Effector CD4-positive, alpha-beta T cell (primary cell): ENCODE results near the gene ADAMTS12.

ENCODE experiments used
- DNase-seq: peaks from one replicate; pipeline ENCODE4 v3.0.0-alpha.2; 2020

The ADAMTS12 gene

DNA sequence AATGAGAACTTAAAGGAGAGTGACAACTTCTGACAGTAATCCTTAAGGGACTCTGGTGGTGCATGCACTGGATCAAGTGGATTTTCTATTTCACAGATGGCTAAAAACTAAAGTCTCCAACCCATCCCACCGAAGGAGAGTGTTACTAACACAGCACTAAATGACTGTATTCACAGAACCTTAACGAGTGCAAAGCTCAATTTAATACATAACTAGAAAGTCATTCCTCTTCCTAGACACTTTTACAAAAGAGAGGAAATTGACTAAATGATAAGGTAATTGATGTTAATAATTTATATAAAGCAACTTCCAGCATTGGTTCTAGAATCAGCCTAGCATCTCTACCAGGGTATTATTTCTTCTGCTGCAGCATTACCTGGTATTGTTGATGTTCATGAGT lies 189.8 kb downstream of the ADAMTS12 start:
- no peak for DNase-seq

DNA sequence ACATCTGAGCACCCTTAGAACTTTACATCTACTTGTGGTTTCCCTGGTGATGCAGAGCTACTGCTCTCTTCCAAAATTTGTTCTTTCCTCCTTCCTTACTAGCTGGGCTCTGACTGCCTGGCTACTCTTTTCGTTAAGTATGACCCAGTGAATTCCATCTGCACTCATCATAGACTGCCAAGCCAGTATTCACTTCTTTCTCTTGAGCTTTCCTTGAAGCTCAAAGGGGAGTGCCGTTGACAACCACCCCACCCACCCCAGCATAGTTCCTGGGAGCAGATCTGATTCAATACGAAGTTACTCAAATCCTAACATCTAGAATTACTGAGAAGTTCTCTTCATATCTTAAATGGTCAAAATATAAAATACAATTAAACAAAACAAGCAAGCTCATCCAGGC lies 190.5 kb downstream of the ADAMTS12 start:
- DNase-seq, result no peak

DNA sequence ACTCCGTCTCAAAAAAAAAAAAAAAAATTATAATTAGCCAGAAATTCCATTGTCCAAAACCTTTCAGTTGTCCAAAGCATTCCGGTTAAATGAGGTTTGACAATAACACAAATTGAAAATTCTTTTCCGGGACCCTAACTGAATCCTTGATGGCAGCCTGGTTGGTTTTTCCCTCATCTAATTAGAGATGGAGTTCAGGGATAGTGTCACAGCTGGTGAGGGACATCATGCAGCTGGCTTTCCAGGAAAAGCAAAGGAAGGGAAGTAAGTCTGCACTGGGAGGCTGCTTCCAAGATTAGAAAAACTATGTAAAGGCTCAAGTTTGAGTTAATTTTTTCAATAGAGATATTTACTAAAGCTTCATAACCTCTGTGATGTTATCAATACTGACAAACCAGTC lies 195.4 kb downstream of the ADAMTS12 start:
- DNase-seq, result no peak

DNA sequence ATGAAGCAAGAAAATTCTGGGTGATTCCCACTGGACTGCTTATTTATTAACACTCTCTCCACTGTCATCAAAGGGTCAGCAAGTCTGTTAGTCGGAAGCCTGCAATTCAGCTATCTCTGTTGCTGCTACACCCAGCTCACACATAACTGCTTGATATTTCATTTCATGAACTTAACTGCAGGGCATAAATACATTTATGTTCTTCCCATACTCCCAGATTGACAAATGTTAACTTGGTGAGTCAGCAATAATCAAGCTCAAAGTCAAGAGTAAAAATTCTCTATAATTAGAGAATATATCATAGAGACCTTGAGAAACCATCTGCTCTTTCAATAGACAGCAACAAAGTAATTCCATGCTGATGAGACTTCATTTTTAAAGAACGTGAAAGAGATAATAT lies 198.8 kb downstream of the ADAMTS12 start:
- DNase-seq, result no peak

DNA sequence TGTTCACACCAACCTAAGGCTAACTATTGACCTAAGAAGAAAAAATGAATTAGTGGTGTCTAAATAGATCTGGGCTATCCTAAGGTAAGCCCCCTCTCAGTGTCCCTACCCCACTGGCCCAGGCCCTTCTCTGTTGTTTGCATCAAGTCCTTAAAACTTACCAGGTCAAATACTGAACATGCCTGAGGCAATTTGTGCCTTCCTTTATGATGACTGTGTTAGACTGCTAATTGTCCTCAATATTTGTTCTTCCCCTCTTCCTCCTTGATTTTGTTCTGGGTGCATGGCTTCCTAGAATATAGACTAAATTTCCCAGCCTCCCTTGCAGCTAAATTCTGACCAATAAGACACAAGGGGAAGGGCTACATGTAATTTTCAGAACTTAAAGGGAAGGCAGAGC lies 199.9 kb downstream of the ADAMTS12 start:
- no peak for DNase-seq

DNA sequence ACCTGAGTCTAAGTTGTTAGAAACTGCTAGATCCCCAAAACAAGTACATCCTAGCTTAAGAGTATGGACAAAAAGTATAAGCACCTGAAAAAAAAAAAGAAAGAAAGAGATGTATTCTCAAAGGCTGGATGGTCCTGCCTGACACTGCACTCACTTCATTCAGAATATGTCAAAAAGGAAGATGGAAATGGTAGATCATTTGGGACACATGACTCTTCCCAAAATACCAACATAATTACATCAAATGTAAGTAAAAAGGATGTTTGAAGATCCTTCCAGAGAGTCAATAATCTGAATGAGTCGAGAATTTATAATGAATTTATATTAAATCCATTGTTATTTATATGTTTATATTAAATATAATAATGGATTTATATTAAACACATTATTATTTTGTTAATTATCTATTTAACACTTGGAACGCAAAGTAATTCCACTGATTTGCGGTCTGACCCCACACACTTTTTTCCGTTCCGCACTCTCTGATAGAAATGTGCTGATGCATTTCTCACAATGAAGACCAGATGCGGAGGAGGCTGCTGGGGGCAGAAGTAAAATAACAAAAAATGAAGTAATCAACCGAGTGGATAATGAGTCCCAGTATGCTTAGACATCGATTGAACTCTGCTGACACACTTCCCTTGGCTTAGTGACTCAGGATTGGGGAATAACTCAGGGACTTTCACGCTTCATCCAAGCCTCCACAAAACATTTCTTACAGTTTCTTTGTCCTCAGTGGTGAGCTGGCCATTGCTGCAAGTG lies 201.2 kb downstream of the ADAMTS12 start:
- DNase-seq, result no peak

DNA sequence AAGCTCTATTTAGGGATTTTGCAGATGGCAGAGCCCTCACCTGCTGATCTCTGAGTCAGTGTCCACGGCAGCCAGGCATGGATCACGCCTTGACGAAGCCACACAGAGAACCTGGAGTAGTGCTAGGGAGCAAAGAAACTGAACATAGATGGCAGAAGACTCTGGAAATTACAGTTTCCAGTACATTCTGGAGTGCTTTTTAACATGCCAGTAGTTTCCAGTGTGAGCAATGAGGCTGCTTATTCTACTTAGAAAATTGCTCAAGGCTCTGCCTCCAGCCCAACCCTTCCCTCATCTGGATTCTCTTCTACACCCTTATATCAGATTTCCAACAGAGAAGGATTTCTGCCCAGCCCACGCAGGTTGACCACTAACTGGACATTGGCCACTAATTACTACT lies 203.3 kb downstream of the ADAMTS12 start:
- DNase-seq, result no peak

DNA sequence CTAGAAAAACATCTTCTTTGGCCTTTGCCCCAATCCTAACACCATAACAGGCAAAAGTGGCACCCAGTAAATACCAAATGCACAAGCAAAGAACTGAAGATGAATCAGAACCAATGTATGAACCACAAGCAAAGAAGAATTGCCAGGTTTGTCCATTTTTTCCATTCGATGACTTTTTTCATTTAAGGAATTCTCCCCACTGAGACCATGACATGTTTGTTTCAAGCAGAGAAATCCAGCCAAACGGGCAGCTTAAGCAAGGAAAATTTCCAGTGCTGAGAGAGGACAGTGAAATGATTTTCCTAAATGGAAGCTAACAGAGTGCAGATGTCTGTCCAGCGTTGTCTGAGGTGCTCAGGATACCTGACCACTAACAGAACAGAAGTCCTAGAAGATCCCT lies 203.7 kb downstream of the ADAMTS12 start:
- no peak for DNase-seq

DNA sequence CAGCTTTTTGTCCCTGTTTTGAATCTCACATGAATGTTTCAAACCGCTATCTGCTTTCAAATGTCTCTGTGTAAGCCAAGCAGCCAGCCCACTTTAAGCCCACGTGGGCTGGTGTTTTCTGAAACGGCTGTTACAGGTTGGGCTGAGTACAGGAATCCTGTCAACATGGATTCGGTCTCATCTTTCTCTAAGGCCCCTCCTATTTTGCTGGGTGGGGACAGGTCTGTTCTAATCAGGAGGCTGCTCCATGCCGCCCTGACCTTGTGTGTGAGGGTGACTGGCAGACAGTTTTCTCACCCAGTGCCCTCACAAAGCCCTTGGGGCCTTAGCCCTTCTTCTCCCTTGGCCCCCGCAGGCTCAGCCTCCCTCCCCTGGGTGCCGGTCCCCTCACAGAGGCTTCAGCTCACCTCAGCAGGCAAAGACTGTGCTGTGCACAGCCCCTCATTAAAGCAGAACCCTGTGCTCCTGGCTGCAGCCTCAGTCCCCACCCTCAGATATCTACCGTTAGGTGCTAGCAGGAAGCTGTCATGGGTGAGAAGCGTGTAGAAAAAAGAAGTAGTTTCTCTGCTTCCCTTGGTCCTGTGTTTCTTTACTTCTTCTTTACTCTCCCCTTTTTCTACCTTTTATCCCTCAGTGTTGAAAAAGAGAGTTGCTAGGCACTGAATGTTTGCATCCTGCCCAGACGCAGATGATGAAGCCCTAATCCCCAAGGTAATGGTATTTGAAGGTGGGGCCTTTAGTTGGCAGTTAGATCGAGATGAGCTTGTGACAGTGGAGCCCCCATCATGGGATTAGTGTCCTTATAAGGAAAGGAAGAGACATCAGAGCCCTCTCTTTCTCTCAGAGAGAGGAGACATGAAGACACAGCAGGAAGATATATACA lies 205.7 kb downstream of the ADAMTS12 start:
- DNase-seq, result no peak

DNA sequence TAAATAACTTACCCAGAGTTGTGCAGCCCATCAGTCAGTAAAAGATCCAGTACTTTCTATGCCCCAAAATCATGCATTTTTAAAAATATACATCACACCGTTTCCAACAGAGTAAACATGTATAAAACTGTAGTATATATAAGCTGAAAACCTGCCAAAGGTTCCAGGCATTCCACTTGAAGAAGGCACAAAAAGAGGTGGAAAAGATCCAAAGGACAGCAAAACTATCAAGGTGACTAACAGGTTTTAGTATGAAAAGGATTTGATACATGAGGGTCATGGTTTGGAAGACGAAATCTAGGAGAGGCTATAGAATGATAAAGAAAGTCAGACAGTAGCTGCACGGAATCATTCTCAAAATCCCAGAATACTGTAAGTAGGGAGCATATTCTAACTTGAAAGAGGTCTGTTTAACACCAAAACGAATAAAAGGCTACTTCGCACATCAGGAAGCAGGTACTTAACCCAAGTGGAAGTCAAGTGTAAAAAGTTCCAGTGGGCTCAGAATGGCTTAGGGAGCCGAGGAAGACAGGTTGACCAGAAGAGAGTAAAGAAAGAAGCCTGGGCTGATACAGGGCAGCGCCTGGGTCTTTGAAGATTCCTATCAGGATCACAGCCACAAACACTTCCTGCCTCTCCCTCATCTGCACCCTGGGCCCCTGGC lies 207.2 kb downstream of the ADAMTS12 start:
- DNase-seq, result no peak

DNA sequence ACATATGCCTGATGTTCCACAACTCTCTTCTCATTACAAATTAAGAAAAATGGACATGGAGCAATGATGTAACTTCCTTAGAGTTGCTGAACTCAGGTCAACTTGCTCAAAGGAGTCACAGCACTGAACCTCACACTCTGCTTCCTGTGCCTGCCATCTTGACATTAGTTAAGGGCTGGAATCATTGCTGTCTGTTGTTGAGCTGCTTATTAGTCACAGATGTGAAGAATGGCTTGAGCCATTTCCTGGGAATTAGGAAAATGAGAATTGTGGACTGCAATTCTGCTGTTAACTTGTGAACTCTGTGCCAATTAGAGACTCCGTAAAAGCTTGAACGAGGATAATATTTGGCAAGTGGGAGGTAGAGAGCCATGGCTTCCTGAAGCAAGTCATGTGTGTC lies 212.0 kb downstream of the ADAMTS12 start:
- no peak for DNase-seq

DNA sequence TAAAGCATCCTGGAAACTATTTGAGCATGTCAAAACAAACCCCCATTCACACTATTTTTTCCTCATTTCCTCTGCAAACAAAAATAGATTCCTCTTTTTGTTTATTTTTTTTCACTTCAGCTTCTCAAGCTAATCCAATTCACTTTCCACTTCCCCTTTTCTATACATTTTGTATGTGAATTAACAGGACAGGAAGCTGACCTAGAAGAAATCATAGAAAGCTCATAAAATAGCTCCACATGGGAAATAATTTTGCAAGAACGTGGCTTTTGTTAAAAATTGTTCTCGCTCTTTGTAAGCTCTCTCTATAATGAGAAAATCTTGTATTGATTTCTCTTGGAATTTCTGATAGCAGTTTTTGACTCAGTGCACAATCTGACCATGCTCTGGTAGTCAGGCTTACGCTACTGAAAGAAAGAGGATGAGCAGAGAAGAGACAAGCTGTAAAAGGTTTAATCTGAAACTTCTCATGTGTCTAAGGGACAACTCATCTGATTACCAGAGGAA lies 215.8 kb downstream of the ADAMTS12 start:
- no peak for DNase-seq

DNA sequence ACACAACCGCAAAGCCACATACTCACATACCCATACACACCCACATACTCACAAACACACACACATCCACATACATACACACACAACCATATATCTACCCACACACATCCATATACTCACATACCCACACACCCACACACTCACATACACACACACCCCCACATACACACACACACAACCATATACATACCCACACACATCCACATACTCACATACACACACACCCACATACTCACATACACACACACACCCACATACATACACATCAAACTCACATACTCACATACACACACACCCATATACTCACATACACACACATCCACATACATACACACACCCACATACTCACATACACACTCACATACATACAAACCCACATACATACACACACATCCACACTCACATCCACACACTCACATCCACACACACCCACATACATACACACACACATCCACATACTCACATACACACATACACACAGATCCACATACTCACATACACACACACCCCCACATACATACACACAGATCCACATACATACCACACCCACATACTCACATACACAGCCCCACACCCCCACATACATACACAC lies 220.0 kb downstream of the ADAMTS12 start:
- DNase-seq, result no peak

DNA sequence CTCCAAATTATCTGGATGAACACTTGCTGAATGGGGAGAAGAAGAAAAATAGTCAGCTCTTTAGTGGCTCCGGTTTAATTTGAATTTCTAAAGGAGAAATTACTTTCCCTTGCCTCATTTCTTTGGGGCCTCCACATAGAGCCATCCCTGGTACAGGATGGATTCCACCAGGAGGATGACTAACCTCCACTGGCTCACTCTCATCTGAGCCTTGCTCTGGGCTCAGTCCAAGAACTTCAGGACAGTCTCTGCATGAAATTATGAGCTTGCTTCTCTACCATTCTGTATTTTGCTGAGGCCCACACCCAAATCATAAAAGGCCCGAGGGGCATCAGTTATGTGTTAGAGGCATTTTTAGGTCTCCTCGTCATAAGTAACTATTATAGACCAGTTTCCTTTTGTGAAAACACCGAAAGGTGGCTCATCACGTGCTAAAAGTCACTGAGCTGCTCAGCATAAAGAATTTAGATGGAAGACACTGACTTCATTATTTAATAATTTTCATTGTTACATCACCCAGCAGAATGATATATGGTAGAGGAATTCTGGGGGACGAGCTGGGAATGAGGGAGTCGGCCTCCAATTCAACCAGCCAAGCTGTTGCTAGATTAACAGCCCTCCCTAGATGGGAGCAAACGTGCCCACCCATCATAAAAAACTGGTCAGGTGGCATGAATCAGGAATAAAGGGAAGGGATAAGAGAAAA lies 228.9 kb downstream of the ADAMTS12 start:
- no peak for DNase-seq

DNA sequence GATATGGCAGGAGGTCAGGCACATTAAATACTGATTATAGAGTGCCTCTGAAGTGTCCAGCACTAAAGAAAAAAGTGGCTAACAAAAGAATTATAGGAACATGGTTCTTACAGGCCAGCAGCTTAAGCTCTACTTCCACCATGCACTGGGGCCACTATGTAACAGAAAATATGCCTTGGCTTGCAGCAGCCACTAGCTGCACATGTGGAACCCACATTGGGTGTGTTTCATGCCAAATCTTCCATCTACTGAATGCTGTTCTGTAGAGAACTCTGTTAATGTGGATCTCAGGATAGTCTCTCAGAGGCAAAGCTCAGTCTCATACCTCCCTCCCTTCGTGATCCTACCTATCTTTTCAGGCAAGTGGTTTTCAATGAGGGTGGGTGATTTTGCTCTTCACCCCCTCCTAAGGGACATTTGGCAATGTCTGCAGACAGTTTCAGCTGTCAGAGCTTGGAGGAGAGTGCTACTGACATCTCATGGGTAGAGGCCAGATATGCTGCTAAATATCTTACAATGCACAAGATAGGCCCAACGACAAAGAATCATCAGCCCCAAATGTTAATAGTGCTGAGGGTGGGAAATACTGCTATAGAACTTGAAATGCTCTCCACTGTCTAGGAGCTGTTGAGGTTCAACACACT lies 232.1 kb downstream of the ADAMTS12 start:
- no peak for DNase-seq

DNA sequence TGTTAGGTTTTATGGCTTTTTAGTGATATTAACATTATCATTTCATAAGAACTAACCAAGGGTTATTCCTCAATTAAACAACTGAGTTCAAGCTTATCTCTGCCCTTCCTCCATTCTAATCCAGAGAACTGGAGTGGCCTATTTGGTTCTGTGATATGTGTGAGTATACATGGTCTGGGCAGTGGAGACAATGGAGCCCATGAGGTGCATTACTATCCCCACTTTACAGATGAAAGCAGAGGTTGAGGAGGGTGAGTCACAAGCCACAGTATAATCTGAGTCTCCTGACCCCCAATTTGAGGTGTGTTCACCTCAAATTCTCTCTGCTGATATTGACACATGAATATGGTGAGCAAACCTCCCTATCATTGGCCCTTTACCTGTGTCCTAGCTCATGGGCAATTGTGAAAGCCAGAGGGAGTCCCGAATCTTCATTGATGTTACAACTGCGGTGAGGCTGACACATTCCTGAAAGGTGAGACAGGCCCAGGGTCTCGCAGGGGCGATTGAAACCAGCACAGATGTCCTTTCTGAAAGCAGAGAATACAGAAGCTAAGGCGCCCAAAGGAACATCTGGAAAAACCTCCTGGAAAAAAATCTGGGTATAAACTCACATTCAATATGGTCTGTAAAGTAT lies 233.9 kb downstream of the ADAMTS12 start:
- DNase-seq, result no peak

DNA sequence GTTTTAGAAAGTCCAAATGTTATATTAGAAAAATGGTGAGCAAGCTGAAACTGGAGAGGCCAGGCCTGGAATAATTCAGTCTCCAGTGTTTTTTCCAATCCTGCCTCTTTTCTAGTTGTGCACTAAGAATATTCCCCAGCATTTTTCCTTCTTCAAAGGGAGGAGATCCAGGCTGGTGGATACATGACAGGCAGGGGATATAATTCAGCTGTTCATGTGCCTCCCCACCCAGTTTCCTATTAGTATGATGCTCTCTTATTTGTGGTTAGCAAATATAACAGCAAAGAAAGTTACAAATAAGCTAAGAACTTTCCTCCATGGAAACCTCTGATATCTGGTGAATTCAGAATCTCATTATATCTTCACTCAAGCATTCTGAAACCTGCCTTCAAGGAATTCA lies 234.6 kb downstream of the ADAMTS12 start:
- DNase-seq, result no peak

DNA sequence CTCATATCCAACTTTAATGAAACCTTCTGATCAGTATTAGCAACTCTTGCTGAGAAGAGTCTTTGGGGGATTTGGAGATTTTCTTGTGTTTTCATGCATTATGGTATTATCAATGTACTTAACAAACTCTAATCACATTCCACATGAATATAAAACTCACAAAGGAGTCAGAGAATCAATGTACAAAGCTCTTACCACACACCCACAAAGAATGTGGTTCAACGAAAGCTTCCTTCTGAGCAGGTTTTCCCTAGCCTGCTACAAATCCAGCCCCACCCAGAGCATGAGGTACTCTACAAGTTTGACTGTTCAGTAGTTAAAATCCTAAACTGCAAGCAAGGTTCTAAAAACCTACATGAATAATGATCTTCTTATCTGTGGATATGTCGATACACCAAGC lies 240.9 kb downstream of the ADAMTS12 start:
- DNase-seq, result no peak

DNA sequence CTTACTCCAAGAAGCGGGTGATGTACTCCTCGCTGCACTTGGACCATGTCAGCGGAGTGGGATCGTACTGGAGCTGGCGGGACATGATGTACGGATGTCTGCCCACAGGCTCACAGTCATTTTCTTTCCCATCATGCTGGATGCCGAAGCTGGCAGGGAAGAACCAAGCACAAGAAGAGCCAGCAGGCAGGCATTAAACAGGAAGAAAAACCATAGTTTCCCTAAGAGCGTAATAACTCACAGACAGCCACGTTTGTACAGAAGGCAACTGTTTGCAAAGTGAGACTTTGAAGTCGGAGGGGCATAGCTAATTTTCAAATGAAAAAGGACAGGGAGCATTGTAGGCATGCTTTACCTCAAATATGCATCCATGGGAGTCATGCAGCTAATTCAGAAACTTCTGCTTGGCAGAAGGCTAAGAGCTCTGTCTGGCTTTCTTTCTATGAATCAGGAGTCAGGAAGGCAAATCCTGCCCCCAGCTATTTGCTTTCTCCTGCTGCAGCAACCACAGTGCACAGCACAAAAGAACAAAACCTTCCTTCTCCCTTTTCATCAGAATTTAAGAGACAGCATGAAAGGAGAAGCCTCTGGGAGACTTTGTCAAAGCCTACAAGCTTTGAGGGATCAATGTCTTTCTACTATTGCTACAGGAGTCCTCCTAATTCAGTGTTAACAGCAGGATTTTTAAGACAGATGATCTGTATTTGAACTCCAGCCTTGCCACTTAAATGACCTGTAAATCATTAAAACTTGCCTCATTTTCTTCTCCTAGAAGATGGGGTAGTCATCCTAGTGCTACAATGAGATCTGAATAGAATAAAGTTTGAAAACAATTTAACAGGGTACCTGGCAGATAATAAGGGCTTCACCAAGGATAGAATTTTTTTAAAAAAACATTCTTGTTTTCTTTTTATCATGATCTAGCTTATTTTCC lies 242.0 kb downstream of the ADAMTS12 start:
- no peak for DNase-seq
